Colonic mucosa (tissue), 4 donors: ENCODE data around the gene FLT1. TPM values are rescaled to one million over a fixed set of nuclear protein-coding genes. Genes with fewer than 3 reads are reported as not detected.

Experiments
- DNase-seq: peaks from one replicate; pipeline ENCODE4 v3.0.0-alpha.2; 2020
- H3K27ac ChIP-seq: fragments of 200-600 bp; one replicate; pipeline ENCODE4 v1.8.0; 2021
- H3K27me3 ChIP-seq: fragments of 200-600 bp; one replicate; pipeline ENCODE4 v1.8.0; 2021
- H3K36me3 ChIP-seq: fragments of 200-600 bp; one replicate; pipeline ENCODE4 v1.8.0; 2021
- H3K4me1 ChIP-seq: fragments of 200-600 bp; one replicate; pipeline ENCODE4 v1.8.0; 2021; ENCODE audit warnings: mild to moderate bottlenecking
- H3K4me3 ChIP-seq: fragments of 200-600 bp; one replicate; pipeline ENCODE4 v1.8.0; 2021
- H3K9ac ChIP-seq, 2 donors: one replicate each; pipeline ENCODE4 v1.7.0; 2013; ENCODE audit warnings: control low read depth in 2 of 2, low read depth in 2 of 2, low read length in 2 of 2
- H3K9me3 ChIP-seq: fragments of 200-600 bp; one replicate; pipeline ENCODE4 v1.8.0; 2021
- intact Hi-C: fragments of 100-400 bp; cut with DNase I; formaldehyde crosslinking; loops from one replicate; pipeline ENCODE4 v1.14.1; 2022
- total RNA-seq, 2 donors: library from RNA; stranded (reverse); fragmentation: NEBNext Ultra II Directional in 1 of 2; extraction: Animal tissue kit (Norgen Biotek cat#: 25700) in 1 of 2; gene quantifications; one replicate each; pipeline ENCODE4 v1.2.1, GENCODE V29; 2021
- TF ChIP-seq, protein P1 (sequence below): fragments of 200-600 bp; IDR thresholded peaks from one replicate; pipeline ENCODE4 v1.8.0; 2022; ENCODE audit warnings: antibody characterized with exemption, mild to moderate bottlenecking
- donor health status: healthy.
- donor health status: DM: no; HTN: no; CAD: no.
- donor health status: DM: no; HTN: no; CAD: no.

Gene FLT1
- total RNA-seq, 2 donors from 2014 or later = 4.7 to 16.6 TPM

DNA sequence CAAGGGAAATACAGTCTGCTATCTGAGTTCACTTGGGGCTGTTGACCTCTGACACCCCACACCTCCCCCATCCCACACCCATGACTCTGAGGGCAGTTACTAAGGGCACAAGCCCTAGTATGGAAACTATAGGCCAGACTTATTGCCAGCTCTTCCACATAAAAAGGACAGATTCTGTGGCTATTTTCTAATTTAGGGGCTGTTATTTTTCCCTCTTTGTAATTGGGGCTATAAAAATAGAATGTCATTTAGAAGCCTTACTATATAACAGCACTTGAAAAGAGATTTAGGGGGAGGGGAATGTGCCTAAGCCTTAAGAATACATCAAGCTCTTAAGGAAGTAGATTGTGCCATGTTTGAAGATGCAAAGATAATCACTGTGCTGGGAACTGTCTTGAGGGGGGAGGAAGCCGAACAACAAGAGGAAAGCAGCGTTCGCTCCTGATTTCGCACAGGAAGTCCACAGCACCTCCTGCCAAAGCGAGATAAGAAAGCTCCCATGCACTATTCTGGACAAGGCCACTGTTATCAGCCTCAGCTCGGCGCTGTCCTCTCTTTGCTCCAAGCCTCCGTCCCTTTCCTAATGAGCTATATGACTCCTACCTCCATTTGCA, 86.6 kb downstream of the FLT1 start:
- H3K27me3 ChIP-seq = no peaks in the 10 kb centered on the region
- TF ChIP-seq, protein P1, sequence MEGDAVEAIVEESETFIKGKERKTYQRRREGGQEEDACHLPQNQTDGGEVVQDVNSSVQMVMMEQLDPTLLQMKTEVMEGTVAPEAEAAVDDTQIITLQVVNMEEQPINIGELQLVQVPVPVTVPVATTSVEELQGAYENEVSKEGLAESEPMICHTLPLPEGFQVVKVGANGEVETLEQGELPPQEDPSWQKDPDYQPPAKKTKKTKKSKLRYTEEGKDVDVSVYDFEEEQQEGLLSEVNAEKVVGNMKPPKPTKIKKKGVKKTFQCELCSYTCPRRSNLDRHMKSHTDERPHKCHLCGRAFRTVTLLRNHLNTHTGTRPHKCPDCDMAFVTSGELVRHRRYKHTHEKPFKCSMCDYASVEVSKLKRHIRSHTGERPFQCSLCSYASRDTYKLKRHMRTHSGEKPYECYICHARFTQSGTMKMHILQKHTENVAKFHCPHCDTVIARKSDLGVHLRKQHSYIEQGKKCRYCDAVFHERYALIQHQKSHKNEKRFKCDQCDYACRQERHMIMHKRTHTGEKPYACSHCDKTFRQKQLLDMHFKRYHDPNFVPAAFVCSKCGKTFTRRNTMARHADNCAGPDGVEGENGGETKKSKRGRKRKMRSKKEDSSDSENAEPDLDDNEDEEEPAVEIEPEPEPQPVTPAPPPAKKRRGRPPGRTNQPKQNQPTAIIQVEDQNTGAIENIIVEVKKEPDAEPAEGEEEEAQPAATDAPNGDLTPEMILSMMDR = no peak
- H3K36me3 ChIP-seq = no peaks in the 10 kb centered on the region
- H3K9ac ChIP-seq = no peak overlapping the region
- no peak overlapping the region for H3K4me3 ChIP-seq
- intact Hi-C loops = no loop called here
- DNase-seq = peak; percentile 21
- no peak overlapping the region for H3K27ac ChIP-seq
- H3K4me1 ChIP-seq = no peaks in the 10 kb centered on the region
- no peaks in the 10 kb centered on the region for H3K9me3 ChIP-seq

DNA sequence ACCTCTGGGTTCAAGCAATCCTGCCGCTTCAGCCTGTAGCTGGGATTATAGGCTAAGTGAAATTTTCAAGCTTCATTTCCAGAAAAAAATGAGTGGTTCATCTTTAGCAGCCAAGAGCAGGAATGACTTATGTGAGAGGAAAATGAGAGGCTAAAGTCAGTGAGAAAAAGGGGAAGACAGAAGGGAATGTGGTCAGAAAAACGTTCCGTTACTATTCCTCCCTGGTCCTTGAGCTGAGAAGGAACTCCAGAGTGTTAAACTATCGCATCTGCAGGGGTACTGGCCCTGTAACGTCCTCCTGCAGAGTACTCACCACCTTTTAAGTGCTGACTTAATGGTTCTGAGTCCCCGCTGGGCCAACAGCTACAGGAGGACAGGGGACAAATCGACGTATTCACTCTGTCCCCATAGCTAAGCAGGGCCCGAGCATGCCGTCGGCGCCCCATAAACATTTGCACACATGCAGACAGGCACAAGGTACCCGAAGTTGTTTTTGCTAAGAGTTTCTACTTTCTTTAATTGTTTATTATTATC, 88.1 kb downstream of the FLT1 start:
- Histone ChIP-seq H3K4me3 (no peak overlapping the region), H3K9me3 (no peaks in the 10 kb centered on the region), H3K27me3 (no peaks in the 10 kb centered on the region), H3K27ac (no peak overlapping the region), H3K36me3 (no peaks in the 10 kb centered on the region), H3K9ac (no peak overlapping the region), H3K4me1 (no peaks in the 10 kb centered on the region)
- TF ChIP-seq, protein P1 = no peak
- no peak for DNase-seq
- intact Hi-C loops = no loop called here

DNA sequence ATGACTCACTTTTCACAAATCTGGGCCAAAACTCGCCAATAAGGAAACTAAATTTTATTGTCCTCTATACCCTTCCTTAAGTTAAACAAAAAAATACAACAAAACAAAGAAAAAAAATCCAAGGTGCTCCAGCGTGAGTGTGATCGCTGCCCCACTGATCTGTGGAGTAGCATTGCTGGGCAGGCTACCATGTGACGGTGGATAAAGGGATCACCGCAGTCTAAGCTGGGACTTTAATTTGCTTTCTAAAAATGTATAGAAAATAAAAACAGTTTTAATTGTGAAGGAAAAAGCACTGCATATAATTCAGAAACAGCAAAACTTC, 92.9 kb downstream of the FLT1 start:
- TF ChIP-seq, protein P1 = no peak
- H3K9ac ChIP-seq = no peak overlapping the region

DNA sequence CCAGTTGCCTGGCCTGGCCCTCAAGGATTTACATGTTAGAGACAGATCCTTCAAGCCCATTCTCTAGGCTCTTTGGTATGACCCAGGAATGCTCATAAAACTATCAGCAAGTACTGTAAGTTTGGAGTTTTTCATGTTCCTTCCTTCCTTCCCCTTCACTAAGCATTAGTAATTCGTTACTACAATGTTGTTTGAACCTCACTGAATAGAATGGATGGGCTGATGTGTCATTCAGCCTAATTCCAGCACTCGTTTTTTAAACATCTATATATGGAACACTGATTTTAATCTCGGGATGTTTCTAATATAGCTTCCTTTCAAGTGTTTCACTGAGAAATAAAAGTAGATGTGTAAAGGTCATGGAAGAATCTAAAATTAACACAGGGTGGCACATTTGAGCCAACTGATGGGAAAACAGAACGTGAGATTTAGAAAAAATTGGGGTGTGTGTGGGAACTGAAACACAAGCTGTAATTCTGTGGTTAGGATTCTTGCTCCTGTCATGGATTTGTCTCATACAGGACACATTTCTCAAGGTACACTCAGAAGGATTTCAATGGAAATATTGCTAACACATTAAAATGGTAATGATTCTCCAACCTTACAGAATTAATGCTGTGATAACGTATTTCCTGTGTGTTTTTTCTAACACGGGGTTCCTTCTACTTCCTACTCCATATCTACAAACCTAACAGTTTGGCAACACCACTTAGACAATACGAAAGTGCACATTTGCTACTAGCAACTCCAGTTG, 93.4 kb downstream of the FLT1 start:
- Histone ChIP-seq H3K9ac (no peak overlapping the region), H3K9me3 (no peaks in the 10 kb centered on the region), H3K4me3 (no peak overlapping the region), H3K36me3 (no peaks in the 10 kb centered on the region), H3K4me1 (no peaks in the 10 kb centered on the region), H3K27ac (no peak overlapping the region), H3K27me3 (no peaks in the 10 kb centered on the region)
- intact Hi-C loops = no loop called here
- no peak for DNase-seq
- TF ChIP-seq, protein P1 = no peak

More for the DNA sequence above, 92.9 kb downstream of the FLT1 start:
- H3K27me3 ChIP-seq = no peaks in the 10 kb centered on the region
- DNase-seq = no peak
- H3K36me3 ChIP-seq = no peaks in the 10 kb centered on the region
- intact Hi-C loops = no loop called here
- H3K4me3 ChIP-seq = no peak overlapping the region
- no peaks in the 10 kb centered on the region for H3K9me3 ChIP-seq
- H3K27ac ChIP-seq = no peak overlapping the region
- no peaks in the 10 kb centered on the region for H3K4me1 ChIP-seq

DNA sequence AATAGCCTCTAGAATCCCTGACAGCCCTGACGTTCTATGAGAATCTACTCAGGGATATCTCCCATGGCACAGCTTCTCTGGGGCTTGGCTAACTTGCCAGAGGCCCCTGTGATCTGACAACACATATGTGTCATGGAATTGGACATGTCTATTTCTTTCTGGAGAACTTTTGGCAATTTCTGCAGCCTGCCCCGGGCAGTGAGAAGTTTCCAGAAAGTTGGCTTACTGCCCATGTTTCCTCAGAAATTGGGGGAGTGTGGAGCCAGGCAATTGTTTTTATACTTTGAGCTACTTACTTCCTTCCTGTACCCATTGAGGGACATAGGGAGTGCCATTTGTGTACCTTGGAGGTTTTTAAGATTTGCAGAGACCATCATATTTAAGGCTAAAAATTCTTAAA, 98.9 kb downstream of the FLT1 start:
- H3K27ac ChIP-seq = no peak overlapping the region
- no peaks in the 10 kb centered on the region for H3K27me3 ChIP-seq
- H3K4me3 ChIP-seq = no peak overlapping the region
- no peaks in the 10 kb centered on the region for H3K36me3 ChIP-seq
- no peak for DNase-seq
- no peaks in the 10 kb centered on the region for H3K9me3 ChIP-seq
- no peaks in the 10 kb centered on the region for H3K4me1 ChIP-seq
- TF ChIP-seq, protein P1 = no peak
- intact Hi-C loops = no loop called here
- no peak overlapping the region for H3K9ac ChIP-seq
